Activated CD8-positive, alpha-beta memory T cell treated with anti-CD3 and anti-CD28 coated beads, Interleukin-2, amount 50 U/mL, for 1 hour (primary cell): ENCODE measurements around the gene CIDEA.

Source experiments
- DNase-seq: peaks from one replicate; pipeline ENCODE4 v3.0.0-alpha.2; 2020; ENCODE audit errors: extremely low read depth

The CIDEA gene

DNA sequence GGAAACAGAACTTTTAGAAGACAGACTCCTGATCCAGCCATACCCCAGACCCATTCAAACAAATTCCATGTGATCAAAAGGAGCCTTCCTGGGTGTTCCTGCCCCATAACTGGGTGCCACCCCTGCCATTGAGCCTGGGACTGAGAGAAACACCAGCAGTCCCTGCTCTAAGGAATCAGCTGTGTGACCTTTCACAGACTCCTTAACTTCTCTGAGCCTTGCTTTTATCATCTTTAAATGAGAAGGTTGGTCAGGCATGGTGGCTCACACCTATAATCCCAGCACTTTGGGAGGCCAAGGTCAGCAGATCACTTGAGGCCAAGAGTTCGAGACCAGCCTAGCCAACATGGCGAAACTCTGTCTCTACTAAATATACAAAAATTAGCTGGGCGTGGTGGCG lies 20.6 kb downstream of the CIDEA start:
- no peak for DNase-seq

GRCh38 chr18:12276736-12277554 lies 22.8 kb downstream of the CIDEA start:
- no peak for DNase-seq

GRCh38 chr18:12278215-12278671 lies 24.1 kb downstream of the CIDEA start:
- no peak for DNase-seq

GRCh38 chr18:12278741-12279682 lies 24.9 kb downstream of the CIDEA start:
- DNase-seq = no peak

DNA sequence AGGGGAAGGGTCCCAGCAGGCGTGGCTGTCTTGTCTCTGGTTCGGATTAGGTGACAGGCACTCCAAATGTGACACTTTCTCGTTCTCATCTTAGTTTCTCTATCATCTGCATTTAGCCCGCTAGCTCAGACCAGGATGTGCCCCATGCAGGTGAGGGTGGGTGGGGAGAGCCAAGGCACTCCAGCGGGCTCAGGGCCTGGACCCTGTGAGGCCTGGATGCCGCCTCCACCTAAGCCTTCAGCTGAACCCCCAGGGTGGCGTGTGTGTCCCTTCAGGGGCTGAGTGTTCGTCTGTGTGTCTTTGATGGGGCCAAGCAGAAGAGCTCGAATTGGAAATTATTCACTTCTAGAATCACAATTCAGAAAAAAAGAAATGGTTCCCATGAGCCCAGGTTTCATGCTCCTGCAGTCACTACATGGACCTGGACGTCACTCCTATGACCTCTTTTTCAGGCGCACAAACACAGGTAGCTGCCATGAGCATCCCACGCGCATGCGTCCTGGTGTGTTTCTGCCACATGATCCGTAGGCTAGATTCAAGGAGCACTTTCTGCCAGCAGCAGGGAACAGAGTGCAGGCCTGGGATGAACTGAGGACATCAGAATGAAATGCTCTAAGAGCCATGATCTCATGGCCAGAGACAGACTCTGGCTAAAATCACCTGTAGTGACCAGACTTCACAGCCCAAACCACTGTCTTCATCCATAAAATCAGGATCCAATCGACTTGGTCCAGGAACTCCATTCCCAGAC lies 25.8 kb downstream of the CIDEA start:
- DNase-seq = no peak

DNA sequence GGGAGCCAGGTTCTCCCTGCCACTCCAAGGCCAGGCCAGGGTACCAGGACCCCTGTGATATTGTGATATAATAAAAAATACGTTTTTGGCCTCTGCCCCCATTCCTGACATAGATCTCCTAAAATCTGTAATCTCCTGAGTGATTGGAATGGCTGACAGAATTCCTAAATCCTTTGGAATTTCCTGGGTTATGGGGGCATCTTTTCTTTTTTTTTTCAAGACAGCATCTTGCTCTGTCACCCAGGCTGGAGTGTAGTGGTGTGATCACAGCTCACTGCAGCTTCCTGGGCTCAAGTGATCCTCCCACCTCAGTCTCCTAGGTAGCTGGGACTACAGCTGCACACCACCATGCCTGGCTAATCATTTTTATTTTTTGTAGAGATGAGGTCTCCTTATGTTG lies 27.7 kb downstream of the CIDEA start:
- DNase-seq = no peak

DNA sequence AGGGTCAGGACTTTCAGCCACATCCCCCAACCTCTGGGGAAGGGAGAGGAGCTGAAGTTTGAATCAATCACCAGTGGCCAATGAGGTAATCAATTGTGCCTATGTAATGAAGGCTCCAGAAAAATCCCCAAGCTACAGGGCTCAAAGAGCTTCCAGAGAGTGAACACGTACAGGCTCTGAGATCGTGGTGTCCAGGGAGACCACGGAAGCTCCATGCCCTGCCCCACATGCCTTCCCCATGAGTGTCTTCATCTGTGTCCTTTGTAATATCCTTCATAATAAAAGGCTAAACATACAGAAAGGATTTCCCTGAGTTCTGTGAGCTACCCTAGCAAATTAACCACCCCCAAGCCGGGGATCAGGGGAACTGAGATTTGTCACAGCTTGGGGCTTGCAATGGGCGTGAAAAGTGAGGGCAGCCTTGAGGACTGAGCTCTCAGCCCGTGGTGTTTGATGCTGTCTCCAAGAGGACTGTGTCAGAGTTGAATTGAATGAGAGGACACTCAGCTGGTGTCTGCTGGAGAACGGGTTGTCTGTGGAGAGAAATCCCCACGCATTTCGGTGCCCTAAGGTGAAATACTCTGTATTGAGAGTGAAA lies 28.4 kb downstream of the CIDEA start:
- no peak for DNase-seq

DNA sequence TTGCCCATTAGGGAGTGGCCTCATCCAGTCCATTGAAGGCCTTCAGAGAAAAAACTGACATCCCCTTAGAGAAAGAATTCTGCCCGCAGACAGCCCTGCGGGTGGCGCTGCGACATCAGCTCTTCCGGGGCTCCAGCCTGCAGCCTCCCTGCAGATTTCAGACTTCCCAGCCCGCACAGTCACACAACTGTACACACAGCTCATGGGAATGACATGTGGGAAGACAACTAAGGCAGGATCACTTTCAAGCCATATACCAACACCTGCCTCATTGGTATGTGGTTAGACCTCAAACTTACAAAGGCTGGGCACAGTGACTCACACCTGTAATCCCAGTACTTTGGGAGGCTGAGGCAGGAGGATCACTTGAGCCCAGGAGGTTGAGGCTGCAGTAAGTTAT lies 29.1 kb downstream of the CIDEA start:
- DNase-seq = no peak

DNA sequence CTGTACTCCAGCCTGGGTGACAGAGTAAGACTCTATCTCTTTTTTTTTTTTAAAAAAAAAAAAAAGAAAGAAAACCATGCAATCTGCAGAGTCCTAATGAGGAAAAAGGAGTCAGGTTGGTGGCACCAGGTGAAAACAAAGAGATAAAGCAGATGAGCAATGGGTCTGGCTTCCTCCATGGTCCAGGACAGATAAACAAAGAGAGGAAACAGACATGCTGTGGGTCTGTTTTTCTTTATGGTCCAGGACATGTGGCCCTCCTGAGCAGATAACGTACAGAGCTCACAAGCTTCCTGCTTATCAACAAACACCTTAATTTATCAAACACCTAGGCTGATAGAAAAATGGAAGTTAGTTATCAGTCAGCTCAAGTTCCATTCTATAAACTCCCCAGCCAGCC lies 29.5 kb downstream of the CIDEA start:
- DNase-seq = no peak

- no peak for DNase-seq
These were observed 33.0 kb downstream of the CIDEA start for GRCh38 chr18:12287131-12287681.

- DNase-seq = no peak
These were observed 33.7 kb downstream of the CIDEA start for GRCh38 chr18:12287684-12288402.

- DNase-seq = no peak
These were observed 34.2 kb downstream of the CIDEA start for GRCh38 chr18:12288403-12288755.

GRCh38 chr18:12290086-12290485 lies 35.9 kb downstream of the CIDEA start:
- DNase-seq = no peak

- no peak for DNase-seq
These were observed 37.0 kb downstream of the CIDEA start for GRCh38 chr18:12291161-12291560.

- DNase-seq = no peak
These were observed 37.5 kb downstream of the CIDEA start for GRCh38 chr18:12291690-12292089.

DNA sequence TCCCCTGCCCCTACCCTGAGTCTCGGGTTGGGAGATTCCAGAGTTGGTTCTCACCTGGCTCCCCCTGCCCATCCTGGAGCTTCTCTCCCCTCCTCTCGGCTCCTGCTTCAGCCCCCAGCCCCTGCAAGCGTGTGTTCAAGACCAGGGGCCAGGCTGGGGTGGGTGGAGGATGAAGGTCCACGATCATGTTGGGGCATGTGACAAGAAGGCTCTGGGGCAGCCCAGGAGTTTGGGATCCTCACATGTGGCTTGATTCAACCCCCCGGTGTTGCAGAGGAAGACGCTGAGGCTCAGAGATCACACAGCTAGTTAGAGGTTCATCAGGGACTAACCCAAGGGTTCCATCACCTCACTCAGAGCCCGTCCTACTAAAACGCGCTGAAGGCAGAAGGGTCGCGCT lies 39.7 kb downstream of the CIDEA start:
- DNase-seq = no peak

DNA sequence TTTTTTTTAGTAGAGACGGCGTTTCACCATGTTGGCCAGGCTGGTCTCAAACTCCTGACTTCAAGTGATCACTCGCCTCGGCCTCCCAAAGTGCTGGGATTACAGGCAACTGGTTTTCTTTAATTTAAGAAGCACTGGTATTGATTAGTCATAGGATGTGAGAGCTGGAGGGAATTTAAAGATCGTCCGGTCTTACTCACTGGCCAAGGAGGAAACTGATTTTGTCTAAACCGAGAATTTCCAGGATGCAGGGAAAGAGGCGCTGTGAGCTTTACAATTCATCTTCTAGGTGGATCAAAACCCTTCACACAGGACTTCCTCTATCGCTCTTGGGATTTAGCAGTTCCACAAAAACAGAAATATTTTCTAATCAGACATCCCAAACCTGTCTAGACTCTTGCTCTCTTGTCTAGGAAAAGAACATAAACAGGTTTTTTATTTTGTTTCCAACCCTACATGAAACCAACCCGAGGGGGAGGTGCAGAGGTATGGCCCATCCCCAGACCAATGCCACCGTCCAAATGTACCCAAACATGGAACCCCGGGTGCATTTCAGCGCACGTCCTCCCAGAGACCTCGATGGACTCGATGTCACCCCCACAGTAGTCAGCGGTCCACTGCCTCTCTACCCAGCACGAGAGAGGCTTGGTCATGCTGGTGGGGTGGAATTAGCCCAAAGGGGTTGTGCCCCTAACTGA lies 41.4 kb downstream of the CIDEA start:
- no peak for DNase-seq

DNA sequence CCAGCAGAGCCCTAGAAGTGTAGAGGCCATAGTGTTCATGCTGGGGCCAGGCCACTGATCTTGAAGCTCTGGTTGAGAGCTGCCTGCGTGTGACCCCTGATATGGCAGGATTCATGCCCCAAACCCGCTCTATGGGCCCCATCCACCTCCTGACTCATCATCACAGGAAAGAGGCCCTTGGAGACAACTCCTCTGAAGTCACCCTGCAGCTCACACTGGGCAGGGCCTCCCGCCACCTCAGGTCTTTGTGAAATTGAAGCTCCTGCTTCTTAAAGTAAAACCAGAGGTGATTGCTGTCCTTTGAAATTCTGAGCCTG lies 41.9 kb downstream of the CIDEA start:
- DNase-seq = no peak

- no peak for DNase-seq
These were observed 42.3 kb downstream of the CIDEA start for GRCh38 chr18:12296457-12296856.

- no peak for DNase-seq
These were observed 45.7 kb downstream of the CIDEA start for GRCh38 chr18:12299862-12300261.
